ENCODE results near the gene MTHFR.

MTHFR gene

DNA sequence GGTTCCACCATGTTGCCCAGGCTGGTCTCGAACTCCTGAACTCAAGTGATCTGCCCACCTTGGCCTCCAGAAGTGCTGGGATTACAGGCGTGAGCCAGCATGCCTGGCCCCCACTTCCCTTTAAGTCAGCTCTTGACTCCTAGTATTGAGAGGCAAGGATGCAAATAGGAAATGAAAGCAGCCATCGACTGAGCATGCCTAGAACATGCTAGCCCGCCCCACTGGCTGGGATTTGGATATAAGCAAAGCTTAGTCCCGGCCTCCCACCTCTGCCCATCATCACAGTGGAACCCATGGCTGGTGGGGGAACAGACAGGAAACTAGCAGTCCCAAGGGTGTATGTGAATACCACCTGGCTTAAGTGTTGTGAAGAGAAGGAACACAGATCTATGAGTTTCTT is 33.3 kb downstream of the MTHFR start:
- POLR2A ChIA-PET = no interaction called here
- H3K27ac ChIP-seq (ENCODE audit: extremely low read depth, low read depth, low read length) = no peak overlapping the region
- H3K4me3 ChIP-seq (ENCODE audit: low read depth, low read length) = no peak overlapping the region
- TF ChIP-seq ZBTB17 (tag by site-specific recombination; IDR thresholded peaks at IDR 0.05) (peak; percentile 87), GLIS2 (tag by site-specific recombination; IDR thresholded peaks at IDR 0.05) (no peak)
- CTCF ChIA-PET = interaction anchor here (0.9 kb wide), 1 partner anchor 12 kb away, joined by 3 read pairs; no protein-coding TSS in a partner anchor
- no peaks in the 10 kb centered on the region for H3K9me3 ChIP-seq (ENCODE audit: control insufficient read depth, insufficient read depth, low read depth, low read length)
- H3K4me1 ChIP-seq (ENCODE audit: control insufficient read depth, insufficient read depth, low read length) = no peaks in the 10 kb centered on the region
- H3K36me3 ChIP-seq (ENCODE audit: control insufficient read depth in 2 of 2, insufficient read depth in 1 of 2, low read length in 2 of 2) = no peaks in the 10 kb centered on the region

DNA sequence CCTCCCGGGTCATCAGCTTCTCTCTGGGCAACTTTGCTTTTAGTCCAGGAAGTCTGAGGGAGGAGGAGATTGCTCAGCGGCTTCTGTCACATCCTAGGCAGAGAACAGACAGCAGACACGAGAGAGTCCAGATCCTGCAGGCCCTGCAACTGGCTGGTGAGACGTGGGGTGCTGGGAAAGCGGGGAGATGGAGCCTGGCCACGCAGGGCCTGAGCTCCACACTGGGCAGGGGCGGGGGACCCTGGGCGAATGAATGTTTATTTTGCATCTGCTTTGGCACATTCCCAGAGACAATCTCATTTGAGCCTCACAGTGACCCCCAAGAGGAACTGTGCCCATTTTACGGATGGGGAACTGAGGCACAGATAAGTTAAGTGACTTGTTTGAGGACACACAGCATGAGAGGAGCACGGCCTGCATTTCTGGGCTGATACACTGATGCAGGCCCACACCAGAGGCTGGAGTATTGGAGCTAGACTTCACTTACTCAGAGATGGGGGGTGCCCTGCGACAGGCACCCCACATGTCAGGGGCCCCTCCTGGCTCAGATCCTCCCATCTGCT is 34.2 kb downstream of the MTHFR start:
- no peak for TF ChIP-seq ZNF184 (tag by site-specific recombination; IDR thresholded peaks at IDR 0.05)
- TF ChIP-seq, protein P1, sequence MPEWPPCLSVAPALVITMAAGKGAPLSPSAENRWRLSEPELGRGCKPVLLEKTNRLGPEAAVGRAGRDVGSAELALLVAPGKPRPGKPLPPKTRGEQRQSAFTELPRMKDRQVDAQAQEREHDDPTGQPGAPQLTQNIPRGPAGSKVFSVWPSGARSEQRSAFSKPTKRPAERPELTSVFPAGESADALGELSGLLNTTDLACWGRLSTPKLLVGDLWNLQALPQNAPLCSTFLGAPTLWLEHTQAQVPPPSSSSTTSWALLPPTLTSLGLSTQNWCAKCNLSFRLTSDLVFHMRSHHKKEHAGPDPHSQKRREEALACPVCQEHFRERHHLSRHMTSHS (tag by site-specific recombination; IDR thresholded peaks at IDR 0.05) = no peak
- TF ChIP-seq ZNF426 (tag by site-specific recombination; IDR thresholded peaks at IDR 0.05) = no peak
- TF ChIP-seq BCL6B (tag by site-specific recombination; IDR thresholded peaks at IDR 0.05) = no peak
- TF ChIP-seq, protein P2, sequence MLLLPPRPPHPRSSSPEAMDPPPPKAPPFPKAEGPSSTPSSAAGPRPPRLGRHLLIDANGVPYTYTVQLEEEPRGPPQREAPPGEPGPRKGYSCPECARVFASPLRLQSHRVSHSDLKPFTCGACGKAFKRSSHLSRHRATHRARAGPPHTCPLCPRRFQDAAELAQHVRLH (tag by site-specific recombination; IDR thresholded peaks at IDR 0.05) = no peak
- TF ChIP-seq ZNF837 (tag by site-specific recombination; IDR thresholded peaks at IDR 0.05) = no peak
- no peak for TF ChIP-seq SP2 (tag by site-specific recombination; IDR thresholded peaks at IDR 0.05)
- no peak for TF ChIP-seq ZNF558 (tag by site-specific recombination; IDR thresholded peaks at IDR 0.05)
- TF ChIP-seq TSHZ1 (tag by site-specific recombination; IDR thresholded peaks at IDR 0.05; ENCODE audit: borderline replicate concordance) = no peak
- TF ChIP-seq IKZF3 (tag by site-specific recombination; IDR thresholded peaks at IDR 0.05) = no peak
- no peak for TF ChIP-seq PBX3 (CRISPR knock-in tag; IDR thresholded peaks at IDR 0.05)
- no peak for TF ChIP-seq SP7 (tag by site-specific recombination; IDR thresholded peaks at IDR 0.05)
- TF ChIP-seq GLI2 (tag by site-specific recombination; IDR thresholded peaks at IDR 0.05; ENCODE audit: borderline replicate concordance, low read depth) = no peak
- TF ChIP-seq ZNF777 (tag by site-specific recombination; IDR thresholded peaks at IDR 0.05; ENCODE audit: borderline replicate concordance) = no peak
- no peak for TF ChIP-seq ZNF138 (tag by site-specific recombination; IDR thresholded peaks at IDR 0.05; ENCODE audit: borderline replicate concordance)
- H3K27ac ChIP-seq (ENCODE audit: extremely low read depth, low read depth, low read length) = no peak overlapping the region
- ChIA-PET CTCF (interaction anchor here (1.1 kb wide), 1 partner anchor 14 kb away, joined by 3 read pairs; no protein-coding TSS in a partner anchor), POLR2A (interaction anchor here (1.0 kb wide), 1 partner anchor 137 kb away, joined by 3 read pairs; no protein-coding TSS in a partner anchor)
- no peak overlapping the region for H3K4me3 ChIP-seq (ENCODE audit: low read depth, low read length)
- H3K9me3 ChIP-seq (ENCODE audit: control insufficient read depth, insufficient read depth, low read depth, low read length) = no peaks in the 10 kb centered on the region
- no peaks in the 10 kb centered on the region for H3K4me1 ChIP-seq (ENCODE audit: control insufficient read depth, insufficient read depth, low read length)
- H3K36me3 ChIP-seq (ENCODE audit: control insufficient read depth in 2 of 2, insufficient read depth in 1 of 2, low read length in 2 of 2) = no peaks in the 10 kb centered on the region

All from HEK293 (cell line).